ENCODE results near the gene NT5C2.

GRCh38 chr10:103096130-103096529, 96.9 kb downstream of the NT5C2 start:
- TF ChIP-seq EZH2 (optimal IDR thresholded peaks at IDR 0.05; ENCODE audit: low read depth, low read length): no peak
- no peak for TF ChIP-seq CTCF (IDR thresholded peaks at IDR 0.05; ENCODE audit: low read length)
- no peak for TF ChIP-seq EZH2phosphoT487 (IDR thresholded peaks at IDR 0.05; ENCODE audit: low read length)
